Sigmoid colon (tissue), 7 donors: ENCODE results near the gene NUF2. TPM values are rescaled to one million over a fixed set of nuclear protein-coding genes. Genes with fewer than 3 reads are reported as not detected.
"Not testable (repeated sequence)": the region's sequence is repeated elsewhere in the genome, so short reads cannot be mapped to it uniquely, and the experiment has no call there.

Experiments used
- DNase-seq: peaks from one replicate; pipeline ENCODE4 v3.0.0-alpha.2; 2019
- H3K27ac ChIP-seq, 4 donors: fragments of 200-600 bp; sonication (generic); one replicate each; pipeline ENCODE4 v1.5.1; 2016 to 2019; ENCODE audit warnings: mild to moderate bottlenecking in 1 of 4
- H3K27me3 ChIP-seq, 3 donors: fragments of 200-600 bp; sonication (generic); one replicate each; pipeline ENCODE4 v1.5.1; 2019; ENCODE audit warnings: mild to moderate bottlenecking in 1 of 3
- H3K36me3 ChIP-seq, 4 donors: fragments of 200-600 bp; sonication (generic); one replicate each; pipeline ENCODE4 v1.5.1; 2016 to 2019
- H3K4me1 ChIP-seq, 4 donors: fragments of 200-600 bp; sonication (generic); one replicate each; pipeline ENCODE4 v1.5.1; 2017 to 2019
- H3K4me3 ChIP-seq, 4 donors: fragments of 200-600 bp; sonication (generic); one replicate each; pipeline ENCODE4 v1.5.1; 2017 to 2019; ENCODE audit warnings: mild to moderate bottlenecking in 2 of 4, moderate library complexity in 1 of 4
- H3K9me3 ChIP-seq, 4 donors: fragments of 200-600 bp in 3 of 4; sonication (generic) in 3 of 4; one replicate each; pipeline versions ENCODE4 v1.5.1 to v1.6.1; 2013 to 2019
- EP300 ChIP-seq, 4 donors: sonication (generic); formaldehyde crosslinking; IDR thresholded peaks; one replicate each; pipeline ENCODE4 v1.6.1; 2017; ENCODE audit warnings: antibody characterized with exemption in 4 of 4
- POLR2A ChIP-seq, 2 donors: fragments of 450-650 bp; IDR thresholded peaks; one replicate each; pipeline ENCODE4 v1.6.1; 2016; ENCODE audit warnings: antibody characterized with exemption in 2 of 2, mild to moderate bottlenecking in 2 of 2, moderate library complexity in 2 of 2
- POLR2AphosphoS5 ChIP-seq, 4 donors: sonication (generic); formaldehyde crosslinking; IDR thresholded peaks; one replicate each; pipeline ENCODE4 v1.6.1; 2017; ENCODE audit warnings: antibody characterized with exemption in 4 of 4
- WGBS, 2 donors: extraction: QIAGEN DNeasy Blood & Tissue Kit; methylation state at CpG; one replicate each; pipeline ENCODE4 v1.1.7; 2013; 5-methylcytosine and 5-hydroxymethylcytosine counted together
- intact Hi-C: fragments of 100-400 bp; cut with DNase I; formaldehyde crosslinking; loops from one replicate; pipeline ENCODE4 v1.15.1; 2023
- polyA plus RNA-seq, 3 donors: library from polyadenylated mRNA; stranded (reverse); fragments of 200-250 nt; gene quantifications; one replicate each; pipeline ENCODE4 v1.2.3, GENCODE V29; 2013
- total RNA-seq, 4 donors: library from RNA; depleted of rRNA; stranded (reverse); fragments of >200 nt; gene quantifications; one replicate each; pipeline ENCODE4 v1.1.0, GENCODE V29; 2016
- TF ChIP-seq, protein P1 (sequence below), 4 experiments: fragments of 450-650 bp in 3 of 4; fragments of 200-600 bp in 1 of 4; IDR thresholded peaks; one replicate each; pipeline ENCODE4 v1.5.1; 2016 to 2019; ENCODE audit warnings: antibody characterized with exemption in 4 of 4, mild to moderate bottlenecking in 3 of 4, moderate library complexity in 2 of 4
- donor health status: healthy with polysubstance abuse.
- donor health status: Bipolar disorder and iron deficiency.
- donor health status: healthy.

The NUF2 gene
- total and polyA plus RNA-seq, 7 donors: 0.36 to 8.4 (median 1.9) TPM; not detected in 2

DNA sequence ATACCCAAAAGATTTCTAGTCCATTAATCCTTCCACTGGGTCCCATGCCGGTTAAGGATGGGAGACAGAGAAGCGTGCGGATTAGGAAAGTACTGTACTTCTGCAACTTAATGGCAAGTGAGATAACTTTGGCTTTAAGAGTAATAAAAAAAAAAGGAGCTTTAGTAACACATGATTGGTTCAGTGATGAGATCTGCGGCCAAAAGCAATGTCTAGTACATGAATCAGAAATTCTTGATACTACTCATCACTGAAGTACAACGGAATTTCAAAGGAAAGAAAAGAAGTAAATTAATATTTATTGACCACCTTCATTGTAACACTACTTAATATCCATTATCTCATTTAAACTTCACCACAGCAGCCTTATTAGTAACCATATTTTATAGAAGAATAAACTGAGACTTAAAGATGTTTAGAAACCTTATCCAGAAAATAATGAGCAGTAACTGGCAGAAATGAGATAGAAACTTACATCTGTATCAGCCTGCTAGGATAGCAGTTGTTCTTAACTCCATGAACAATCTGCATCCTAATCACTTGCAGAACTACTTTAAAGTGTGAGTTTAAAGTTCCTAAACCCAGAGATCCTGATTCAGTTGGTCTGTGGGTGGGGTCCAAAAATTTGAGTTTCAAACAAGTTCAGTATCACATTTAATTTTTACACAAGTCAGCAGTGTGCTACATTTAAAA, 14.1 kb upstream of the NUF2 start:
- Histone ChIP-seq H3K36me3 (no peaks in the 10 kb centered on the region), H3K27me3 (no peaks in the 10 kb centered on the region), H3K4me3 (no peak overlapping the region), H3K9me3 (no peaks in the 10 kb centered on the region), H3K4me1 (no peaks in the 10 kb centered on the region), H3K27ac (no peak overlapping the region)
- WGBS, 2 donors: 96% methylated on average over 5 of the region's 5 CpGs
- no peak for TF ChIP-seq POLR2A (IDR thresholded peaks at IDR 0.05)
- no peak for TF ChIP-seq POLR2AphosphoS5 (IDR thresholded peaks at IDR 0.05)
- TF ChIP-seq EP300 (IDR thresholded peaks at IDR 0.05): no peak
- TF ChIP-seq, protein P1, sequence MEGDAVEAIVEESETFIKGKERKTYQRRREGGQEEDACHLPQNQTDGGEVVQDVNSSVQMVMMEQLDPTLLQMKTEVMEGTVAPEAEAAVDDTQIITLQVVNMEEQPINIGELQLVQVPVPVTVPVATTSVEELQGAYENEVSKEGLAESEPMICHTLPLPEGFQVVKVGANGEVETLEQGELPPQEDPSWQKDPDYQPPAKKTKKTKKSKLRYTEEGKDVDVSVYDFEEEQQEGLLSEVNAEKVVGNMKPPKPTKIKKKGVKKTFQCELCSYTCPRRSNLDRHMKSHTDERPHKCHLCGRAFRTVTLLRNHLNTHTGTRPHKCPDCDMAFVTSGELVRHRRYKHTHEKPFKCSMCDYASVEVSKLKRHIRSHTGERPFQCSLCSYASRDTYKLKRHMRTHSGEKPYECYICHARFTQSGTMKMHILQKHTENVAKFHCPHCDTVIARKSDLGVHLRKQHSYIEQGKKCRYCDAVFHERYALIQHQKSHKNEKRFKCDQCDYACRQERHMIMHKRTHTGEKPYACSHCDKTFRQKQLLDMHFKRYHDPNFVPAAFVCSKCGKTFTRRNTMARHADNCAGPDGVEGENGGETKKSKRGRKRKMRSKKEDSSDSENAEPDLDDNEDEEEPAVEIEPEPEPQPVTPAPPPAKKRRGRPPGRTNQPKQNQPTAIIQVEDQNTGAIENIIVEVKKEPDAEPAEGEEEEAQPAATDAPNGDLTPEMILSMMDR (IDR thresholded peaks at IDR 0.05): no peak
- intact Hi-C loops: no loop called here
- DNase-seq: no peak

DNA sequence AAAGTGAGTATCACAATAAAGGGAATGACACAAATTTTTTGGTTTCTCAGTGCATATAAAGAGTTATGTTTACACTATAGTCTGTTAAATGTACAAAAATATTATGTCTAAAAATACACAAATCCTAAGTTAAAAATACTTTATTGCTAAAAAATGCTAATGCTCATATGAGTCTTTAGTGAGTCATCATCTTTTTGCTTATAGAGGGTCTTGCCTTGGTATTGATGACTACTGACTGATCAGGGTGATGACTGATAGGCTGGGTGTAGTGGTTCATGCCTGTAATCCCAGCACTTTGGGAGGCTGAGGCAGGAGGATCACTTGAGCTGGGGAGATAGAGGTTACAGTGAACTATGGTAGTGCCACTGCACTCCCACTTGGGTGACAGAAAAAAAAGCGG, 12.9 kb upstream of the NUF2 start:
- no peaks in the 10 kb centered on the region for H3K27me3 ChIP-seq
- WGBS, 2 donors: 98% methylated on average over 1 of the region's 1 CpG
- H3K4me3 ChIP-seq: no peak overlapping the region
- H3K4me1 ChIP-seq: no peaks in the 10 kb centered on the region
- H3K36me3 ChIP-seq: no peaks in the 10 kb centered on the region
- intact Hi-C loops: no loop called here
- no peak for TF ChIP-seq POLR2AphosphoS5 (IDR thresholded peaks at IDR 0.05)
- no peak for TF ChIP-seq POLR2A (IDR thresholded peaks at IDR 0.05)
- TF ChIP-seq EP300 (IDR thresholded peaks at IDR 0.05): no peak
- TF ChIP-seq, protein P1 (IDR thresholded peaks at IDR 0.05): no peak
- DNase-seq: no peak
- H3K27ac ChIP-seq: no peak overlapping the region
- no peaks in the 10 kb centered on the region for H3K9me3 ChIP-seq

DNA sequence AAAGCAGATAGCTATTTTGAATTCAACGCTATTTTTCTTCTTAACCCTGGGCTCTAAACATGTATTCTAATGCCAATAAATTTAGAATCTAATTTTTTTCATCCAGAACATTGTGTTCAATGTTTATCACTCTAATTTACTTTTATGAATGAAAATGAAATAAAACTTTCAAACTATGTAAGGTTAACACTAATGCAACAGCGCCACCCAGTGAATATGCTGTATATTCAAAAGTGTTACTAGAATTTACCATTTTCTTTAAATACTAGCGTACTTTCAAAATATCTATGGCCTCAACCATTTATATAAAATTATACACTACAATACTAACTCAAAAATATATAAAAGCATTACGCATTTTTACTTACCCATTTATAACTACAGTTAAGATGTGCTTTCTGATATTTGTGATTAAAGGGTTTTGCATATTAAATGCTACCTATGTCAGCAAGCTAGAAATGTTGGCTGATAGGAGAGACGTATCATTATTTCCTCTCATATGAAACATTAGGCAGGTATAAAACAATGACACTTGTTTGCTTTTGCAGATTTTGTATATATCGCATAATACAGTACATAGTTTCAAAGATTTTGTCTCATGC, 5.9 kb upstream of the NUF2 start:
- no peak for DNase-seq
- Histone ChIP-seq H3K27me3 (no peaks in the 10 kb centered on the region), H3K36me3 (peaks cover 0 to 8% (median 0%) of the 10 kb centered on the region in 4 donors), H3K4me1 (peaks cover 0 to 9% (median 3%) of the 10 kb centered on the region in 4 donors), H3K9me3 (no peaks in the 10 kb centered on the region), H3K4me3 (no peak overlapping the region), H3K27ac (no peak overlapping the region)
- no peak for TF ChIP-seq EP300 (IDR thresholded peaks at IDR 0.05)
- TF ChIP-seq, protein P1 (IDR thresholded peaks at IDR 0.05): peak; percentile 50 to 70 (median 64)
- WGBS, 2 donors: 55 to 65% methylated on average over 6 of the region's 6 CpGs
- intact Hi-C loops: loop anchor here (1.0 to 5.0 kb wide), 4 partner anchors 141 to 1491 kb away; no protein-coding TSS in a partner anchor

DNA sequence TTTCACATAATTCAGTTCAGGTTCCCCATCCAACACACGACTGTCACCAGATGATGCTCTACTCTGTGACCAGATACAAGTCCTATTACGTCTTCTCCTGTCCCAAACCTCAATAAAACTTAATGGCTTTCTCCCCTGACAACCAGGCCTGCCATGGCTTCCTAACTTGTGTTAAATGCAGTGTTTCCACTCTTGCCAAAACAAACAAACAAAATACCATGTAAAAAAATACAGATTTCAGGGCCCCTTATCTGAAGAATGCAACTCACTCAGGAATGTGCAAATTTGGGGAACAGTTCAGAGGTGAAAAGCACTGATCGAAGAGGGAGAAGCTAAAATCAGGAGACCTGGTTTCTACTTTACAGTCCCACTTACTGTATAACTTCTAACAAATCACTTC, 863 bp upstream of the NUF2 start:
- TF ChIP-seq POLR2A (IDR thresholded peaks at IDR 0.05) (no peak), EP300 (IDR thresholded peaks at IDR 0.05) (no peak), POLR2AphosphoS5 (IDR thresholded peaks at IDR 0.05) (no peak)
- TF ChIP-seq, protein P1 (IDR thresholded peaks at IDR 0.05): no peak
- Histone ChIP-seq H3K4me1 (peaks cover 0 to 15% (median 15%) of the 10 kb centered on the region in 4 donors), H3K27me3 (no peaks in the 10 kb centered on the region), H3K4me3 (peak overlapping the region; percentile 59 to 68 (median 68)), H3K9me3 (no peaks in the 10 kb centered on the region), H3K27ac (peak overlapping the region; percentile 78 to 83 (median 82)), H3K36me3 (peaks cover 0 to 8% (median 0%) of the 10 kb centered on the region in 4 donors)
- intact Hi-C loops: loop anchor here (2.0 kb wide), 1 partner anchor 468 kb away; no protein-coding TSS in a partner anchor
- DNase-seq: no peak
- WGBS, 2 donors: 30 to 31% methylated on average over 3 of the region's 3 CpGs

DNA sequence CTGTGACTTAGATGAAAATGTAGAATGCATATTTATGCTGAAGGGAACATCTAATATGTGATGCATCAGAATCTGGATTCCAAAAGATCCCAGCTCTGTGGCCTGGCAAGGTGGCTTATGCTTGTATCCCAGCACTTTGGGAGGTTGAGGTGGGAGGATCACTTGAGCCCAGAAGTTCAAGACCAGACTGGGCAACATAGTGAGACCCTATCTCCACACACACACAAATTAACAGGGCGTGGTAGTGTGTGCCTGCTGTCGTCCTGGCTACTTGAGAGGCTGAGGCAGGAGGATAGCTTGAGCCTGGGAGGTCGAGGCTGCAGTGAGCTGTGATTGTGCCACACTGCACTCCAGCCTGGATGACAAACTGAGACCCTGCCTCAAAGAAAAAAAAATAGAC, 1.6 kb downstream of the NUF2 start:
- H3K9me3 ChIP-seq, H3K4me3 ChIP-seq, H3K36me3 ChIP-seq, intact Hi-C loops, H3K27ac ChIP-seq, DNase-seq, H3K27me3 ChIP-seq: not testable (repeated sequence)
- WGBS, 2 donors: 85 to 92% methylated on average over 3 of the region's 3 CpGs
- H3K4me1 ChIP-seq: peaks cover 0 to 15% (median 15%) of the 10 kb centered on the region in 4 donors
